HG02798 (cell line): ENCODE measurements around the gene MRPS35.

Source experiments
- ATAC-seq: cut with Tn5 transposase; IDR thresholded peaks from one replicate; pipeline ENCODE4 v1.9.1; 2021; ENCODE audit warnings: mild to moderate bottlenecking; ENCODE audit not compliant: unreplicated experiment, poor library complexity

Gene MRPS35

GRCh38 chr12:27802936-27803335 is 92.3 kb downstream of the MRPS35 start:
- no peak for ATAC-seq

GRCh38 chr12:27805238-27805637 is 94.6 kb downstream of the MRPS35 start:
- no peak for ATAC-seq
